GM04503 (cell line): Measurements from ENCODE around the gene TMEM37.

Experiments used
- DNase-seq: peaks from one replicate; pipeline ENCODE4 v3.0.0-alpha.2; 2012; ENCODE audit warnings: low read depth

The TMEM37 gene

GRCh38 chr2:119455066-119455718, 23.5 kb downstream of the TMEM37 start:
- no peak for DNase-seq

- DNase-seq, result no peak
Measured at GRCh38 chr2:119460076-119460475, 28.4 kb downstream of the TMEM37 start.

- DNase-seq, result no peak
Measured at GRCh38 chr2:119461811-119462210, 30.2 kb downstream of the TMEM37 start.

- DNase-seq, result no peak
Measured at GRCh38 chr2:119462574-119462973, 30.9 kb downstream of the TMEM37 start.

GRCh38 chr2:119463136-119463535, 31.5 kb downstream of the TMEM37 start:
- no peak for DNase-seq

GRCh38 chr2:119463990-119464389, 32.3 kb downstream of the TMEM37 start:
- DNase-seq, result no peak

GRCh38 chr2:119464981-119465380, 33.3 kb downstream of the TMEM37 start:
- no peak for DNase-seq

GRCh38 chr2:119465687-119466086, 34.0 kb downstream of the TMEM37 start:
- DNase-seq, result no peak

GRCh38 chr2:119466373-119466772, 34.7 kb downstream of the TMEM37 start:
- DNase-seq, result no peak

GRCh38 chr2:119468154-119468955, 36.7 kb downstream of the TMEM37 start:
- DNase-seq, result no peak

GRCh38 chr2:119469131-119469530, 37.5 kb downstream of the TMEM37 start:
- DNase-seq, result no peak

- no peak for DNase-seq
Measured at GRCh38 chr2:119469661-119470297, 38.1 kb downstream of the TMEM37 start.

- no peak for DNase-seq
Measured at GRCh38 chr2:119472749-119473148, 41.1 kb downstream of the TMEM37 start.

GRCh38 chr2:119473621-119474370, 42.1 kb downstream of the TMEM37 start:
- DNase-seq, result no peak

GRCh38 chr2:119474371-119475224, 42.9 kb downstream of the TMEM37 start:
- DNase-seq, result no peak

- DNase-seq, result no peak
Measured at GRCh38 chr2:119475225-119475856, 43.7 kb downstream of the TMEM37 start.

- no peak for DNase-seq
Measured at GRCh38 chr2:119475857-119476244, 44.2 kb downstream of the TMEM37 start.

- no peak for DNase-seq
Measured at GRCh38 chr2:119476301-119477112, 44.9 kb downstream of the TMEM37 start.

- DNase-seq, result no peak
Measured at GRCh38 chr2:119477113-119477505, 45.5 kb downstream of the TMEM37 start.
